ENCODE measurements around the gene WWC2.

Gene WWC2

DNA sequence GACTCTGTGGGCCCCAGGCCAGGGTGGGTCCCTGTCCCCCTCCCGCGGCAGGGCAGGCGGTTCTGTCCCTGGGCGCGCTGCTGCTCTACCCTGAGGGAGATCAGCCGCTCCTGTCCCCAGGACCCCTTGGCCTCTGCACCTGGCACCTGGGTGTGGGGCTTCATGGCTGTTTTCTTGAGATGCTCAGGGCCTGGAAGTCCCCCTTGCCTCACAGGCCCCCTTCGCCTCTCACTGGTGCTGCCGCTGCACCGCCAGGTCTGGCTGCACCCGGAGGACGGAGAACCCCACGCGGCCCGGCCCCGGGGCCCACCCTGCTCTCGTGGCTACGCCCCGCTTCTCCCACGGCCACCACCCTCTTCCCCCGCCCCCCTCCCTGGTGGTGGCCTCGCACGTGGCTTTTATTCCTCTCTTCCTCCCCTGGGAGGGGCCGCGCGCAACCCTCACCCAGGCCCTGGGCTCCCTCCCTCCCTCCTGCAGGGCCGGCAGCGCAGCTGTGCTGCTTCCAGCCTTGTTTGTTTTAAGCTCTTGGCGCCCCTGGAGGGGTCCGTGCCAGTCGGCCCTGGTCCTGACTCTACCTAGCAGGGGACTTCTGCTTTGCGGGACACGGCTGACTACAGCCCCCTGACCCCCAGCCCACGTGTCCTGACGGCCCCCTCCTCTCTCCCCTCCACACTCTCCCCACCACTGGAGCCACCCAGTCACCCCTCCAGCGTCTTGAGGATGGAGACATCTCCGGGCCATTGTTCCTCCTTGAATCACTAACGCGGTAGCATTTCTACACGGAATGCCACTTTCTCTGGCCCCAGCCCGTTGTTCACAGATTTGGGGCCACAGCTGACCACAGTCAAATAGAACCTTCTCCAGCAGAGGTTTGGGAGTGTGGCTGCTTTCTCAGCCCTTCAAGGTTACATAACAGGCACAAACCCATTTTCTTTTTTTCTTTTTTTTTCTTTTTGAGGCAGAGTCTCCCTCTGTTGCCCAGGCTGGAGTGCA is 243.8 kb downstream of the WWC2 start:
- no peak for FAIRE-seq

- no peak for FAIRE-seq
Measured at GRCh38 chr4:183343730-183344129, 244.7 kb downstream of the WWC2 start.

GRCh38 chr4:183344523-183345255 is 245.6 kb downstream of the WWC2 start:
- FAIRE-seq = no peak

DNA sequence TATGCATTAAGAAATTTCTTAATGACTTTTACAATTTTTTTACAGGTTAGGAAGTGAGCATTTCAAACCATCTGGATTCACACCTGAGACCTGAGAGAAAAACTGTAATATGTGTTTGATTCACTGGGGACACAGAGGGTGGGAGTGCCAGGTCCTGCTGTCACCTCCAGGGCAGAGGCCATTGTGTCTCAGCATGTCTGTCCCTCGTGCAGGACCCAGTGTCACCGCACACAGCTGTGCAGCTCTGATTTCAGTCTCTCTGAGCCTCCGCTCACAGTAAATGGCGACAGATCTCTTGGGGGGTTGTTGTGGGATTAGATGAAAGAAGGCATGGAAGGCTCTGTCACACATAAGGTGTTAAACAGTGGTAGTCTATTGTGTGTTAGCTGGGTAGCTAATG is 246.2 kb downstream of the WWC2 start:
- FAIRE-seq = no peak

DNA sequence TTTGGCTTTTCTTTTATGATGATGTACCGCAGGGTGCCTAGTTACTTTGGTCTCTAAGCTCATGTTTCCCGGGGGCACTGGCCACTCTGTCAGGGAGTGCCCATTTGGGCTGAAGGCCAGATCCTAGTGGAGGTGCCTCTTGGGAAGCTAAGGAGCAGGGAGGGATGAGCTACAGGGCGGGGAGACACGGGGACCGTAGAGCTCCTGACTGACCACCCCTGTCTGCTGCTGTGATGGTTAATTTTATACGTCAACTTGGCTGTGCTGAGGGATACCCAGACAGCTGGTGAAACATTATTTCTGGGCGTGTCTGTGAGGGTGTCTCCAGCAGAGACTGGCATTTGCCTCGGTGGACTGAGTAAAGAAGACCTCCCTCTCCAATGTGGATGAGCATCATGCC is 248.1 kb downstream of the WWC2 start:
- FAIRE-seq = no peak

- FAIRE-seq = no peak
Measured at GRCh38 chr4:183347566-183347965, 248.5 kb downstream of the WWC2 start.

DNA sequence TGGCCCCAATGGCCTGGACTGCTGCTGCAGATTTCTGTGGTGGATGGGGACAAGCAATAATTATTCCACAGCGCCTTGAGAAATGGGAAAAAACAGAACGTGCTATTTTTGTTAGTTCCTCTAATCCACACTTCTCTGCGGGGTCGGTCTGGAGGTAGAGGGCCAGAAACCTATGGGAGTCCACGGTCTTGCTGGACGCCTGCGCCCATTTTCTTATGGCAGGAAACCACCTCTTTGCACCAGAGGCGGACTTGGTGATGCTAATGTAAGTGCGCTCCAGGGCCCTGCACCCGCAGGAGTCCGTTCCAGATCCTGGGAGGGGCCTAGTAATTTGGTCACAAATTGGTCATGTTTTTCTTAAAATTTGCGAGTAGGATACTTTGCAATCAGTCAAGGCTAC is 249.1 kb downstream of the WWC2 start:
- no peak for FAIRE-seq

- no peak for FAIRE-seq
Measured at GRCh38 chr4:183348706-183349659, 249.9 kb downstream of the WWC2 start.

GRCh38 chr4:183349673-183350072 is 250.6 kb downstream of the WWC2 start:
- no peak for FAIRE-seq

- FAIRE-seq = no peak
Measured at GRCh38 chr4:183350317-183351071, 251.4 kb downstream of the WWC2 start.

GRCh38 chr4:183352546-183352945 is 253.5 kb downstream of the WWC2 start:
- no peak for FAIRE-seq

GRCh38 chr4:183353557-183353956 is 254.5 kb downstream of the WWC2 start:
- FAIRE-seq = no peak

DNA sequence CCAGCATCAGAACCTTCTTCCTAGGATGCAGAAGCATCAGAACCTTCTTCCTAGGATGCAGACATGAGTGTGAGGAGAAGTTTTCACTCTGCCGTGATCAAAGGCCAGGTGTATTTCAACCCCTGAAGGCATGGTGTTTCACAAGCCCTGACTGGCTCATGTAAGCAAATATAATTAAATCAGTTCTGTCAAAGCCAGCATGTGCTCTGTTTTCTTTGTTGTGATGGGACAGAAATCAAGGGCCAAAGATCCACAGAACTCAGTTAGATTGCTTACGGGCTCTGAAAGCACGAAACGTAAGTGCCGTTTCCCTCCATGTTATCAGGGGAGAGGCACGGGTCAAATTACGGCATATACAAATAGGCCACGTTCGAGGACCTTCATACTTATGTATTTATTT is 255.2 kb downstream of the WWC2 start:
- FAIRE-seq = no peak

GRCh38 chr4:183355405-183355804 is 256.3 kb downstream of the WWC2 start:
- no peak for FAIRE-seq

- FAIRE-seq = no peak
Measured at GRCh38 chr4:183356173-183356830, 257.2 kb downstream of the WWC2 start.

- FAIRE-seq = no peak
Measured at GRCh38 chr4:183356931-183357675, 258.0 kb downstream of the WWC2 start.

DNA sequence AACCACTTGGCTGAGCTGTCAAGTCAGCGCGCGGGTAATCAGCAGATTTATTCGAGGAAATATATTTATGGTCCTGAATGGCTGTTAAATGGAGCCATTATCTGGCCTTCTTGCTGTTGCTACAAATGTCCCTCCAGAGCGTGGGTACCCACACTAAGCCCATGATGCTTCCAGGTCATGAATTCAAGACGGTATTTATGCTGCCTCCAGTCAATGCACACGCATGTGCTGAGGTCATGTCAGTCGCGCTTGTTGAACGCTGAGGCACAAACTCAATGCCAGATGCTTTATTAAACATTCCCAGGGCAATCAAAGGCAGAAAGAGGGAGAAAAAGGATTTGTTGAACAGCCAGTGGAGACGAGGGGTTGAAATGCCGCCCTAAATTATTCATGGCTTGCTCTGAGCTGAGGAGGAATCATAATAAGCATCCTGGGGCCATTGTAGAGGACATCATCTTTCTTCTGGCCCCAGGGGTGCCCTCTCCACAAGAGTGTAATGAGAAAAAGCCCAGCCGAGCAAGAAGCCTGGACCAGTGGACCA is 259.2 kb downstream of the WWC2 start:
- no peak for FAIRE-seq

DNA sequence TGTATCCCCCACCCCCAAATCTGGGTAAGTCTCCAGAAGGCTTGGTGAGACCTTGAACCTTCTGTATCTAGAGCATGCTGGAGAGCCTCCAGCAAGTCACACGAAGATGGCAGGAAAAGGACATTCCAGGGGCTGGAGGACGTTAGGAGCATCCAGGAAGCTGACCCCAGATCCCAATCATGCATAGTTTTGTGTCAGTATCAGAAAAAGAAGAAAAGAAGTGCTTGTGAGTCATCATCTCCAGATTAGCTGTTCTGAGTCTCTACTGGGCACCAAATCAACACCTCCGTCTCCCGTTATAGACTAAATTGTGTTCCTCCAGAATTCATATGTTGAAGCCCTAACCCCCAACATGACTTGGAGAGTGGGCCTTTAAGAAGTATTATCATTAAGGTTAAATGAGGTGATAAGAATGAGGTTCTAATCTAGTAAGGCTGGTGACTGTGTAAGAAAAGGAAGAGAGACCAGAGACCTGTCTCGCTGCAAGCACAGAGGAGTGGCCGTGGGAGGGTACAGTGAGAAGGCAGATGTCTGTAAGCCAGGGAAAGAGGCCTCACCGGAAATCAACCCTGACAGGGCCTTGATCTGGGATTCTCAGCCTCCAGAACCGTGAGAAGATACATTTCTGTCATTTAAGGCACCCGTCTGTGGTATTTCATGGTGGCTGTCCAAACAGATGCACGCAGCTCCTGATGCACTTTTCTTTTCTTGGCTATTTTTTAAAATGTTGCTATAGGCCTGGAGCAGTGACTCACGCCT is 261.3 kb downstream of the WWC2 start:
- no peak for FAIRE-seq

- FAIRE-seq = no peak
Measured at GRCh38 chr4:183362036-183362435, 263.0 kb downstream of the WWC2 start.
